HepG2 (cell line): ENCODE results near the gene ZNF217. TPM values are rescaled to one million over a fixed set of nuclear protein-coding genes. Genes with fewer than 3 reads are reported as not detected.

Experiments
- HCFC1 ChIP-seq: fragments of 150-350 bp; IDR thresholded peaks from 2 replicates; pipeline ENCODE4 v1.6.1; 2014; ENCODE audit warnings: low read depth, low read length
- IKZF5 ChIP-seq: IDR thresholded peaks from 2 replicates; pipeline ENCODE4 v1.6.1; 2018; ENCODE audit warnings: missing genetic modification reagents, mild to moderate bottlenecking, missing compliant biosample characterization
- KLF15 ChIP-seq: sonication (generic); formaldehyde crosslinking; IDR thresholded peaks from 2 replicates; pipeline ENCODE4 v1.8.1; 2023; ENCODE audit warnings: borderline replicate concordance, mild to moderate bottlenecking, inconsistent platforms, missing genetic modification reagents, mixed read lengths
- MTF2 ChIP-seq: sonication (generic); formaldehyde crosslinking; IDR thresholded peaks from 2 replicates; pipeline ENCODE4 v1.5.0; 2020; ENCODE audit warnings: missing genetic modification reagents, borderline replicate concordance
- PRMT3 ChIP-seq: sonication (generic); formaldehyde crosslinking; IDR thresholded peaks from 2 replicates; pipeline ENCODE4 v1.8.1; 2022; ENCODE audit warnings: low read depth, mild to moderate bottlenecking, moderate library complexity, missing genetic modification reagents, borderline replicate concordance
- RBM39 ChIP-seq: fragments of 200-400 bp; formaldehyde crosslinking; IDR thresholded peaks from one replicate; pipeline ENCODE4 v1.6.1; 2018; ENCODE audit warnings: antibody characterized with exemption, mild to moderate bottlenecking, low read depth, low read length; ENCODE audit not compliant: poor library complexity, severe bottlenecking
- SAP130 ChIP-seq: IDR thresholded peaks from 2 replicates; pipeline ENCODE4 v1.6.1; 2016; ENCODE audit warnings: low read depth
- SKIL ChIP-seq: sonication (generic); formaldehyde crosslinking; IDR thresholded peaks from 2 replicates; pipeline ENCODE4 v1.8.0; 2022; ENCODE audit warnings: missing genetic modification reagents, mild to moderate bottlenecking, moderate library complexity, borderline replicate concordance
- ZNF567 ChIP-seq: sonication (generic); formaldehyde crosslinking; IDR thresholded peaks from 2 replicates; pipeline ENCODE4 v1.8.1; 2023; ENCODE audit warnings: mild to moderate bottlenecking, missing genetic modification reagents, borderline replicate concordance
- ZNF615 ChIP-seq: sonication (generic); formaldehyde crosslinking; IDR thresholded peaks from 2 replicates; pipeline ENCODE4 v1.5.0; 2020; ENCODE audit warnings: mild to moderate bottlenecking, missing genetic modification reagents, borderline replicate concordance
- ZNF766 ChIP-seq: sonication (generic); formaldehyde crosslinking; IDR thresholded peaks from 2 replicates; pipeline ENCODE4 v1.5.0; 2020; ENCODE audit warnings: missing genetic modification reagents, borderline replicate concordance
- ZUFSP ChIP-seq: sonication (generic); formaldehyde crosslinking; IDR thresholded peaks from 2 replicates; pipeline ENCODE4 v1.9.0; 2021; ENCODE audit warnings: missing genetic modification reagents, mild to moderate bottlenecking, borderline replicate concordance
- polyA plus RNA-seq, 8 experiments: library from polyadenylated mRNA; depleted of rRNA in 3 of 8; stranded (reverse) in 7 of 8; unstranded in 1 of 8; fragments of >200 nt; fragmentation: Illumina TruSeq in 4 of 8; extraction: Trizol in 4 of 8; gene quantifications; 2 replicates each; pipeline versions ENCODE4 v1.2.1 to v1.2.3, GENCODE V29; 2011 to 2016; ENCODE audit warnings: low read depth in 4 of 8, missing spikeins in 1 of 8, mixed read lengths in 1 of 8; ENCODE audit not compliant: insufficient read depth in 1 of 8
- total RNA-seq, 5 experiments: library from RNA; depleted of rRNA; stranded (reverse); fragments of >200 nt; fragmentation: Illumina TruSeq; extraction: Trizol; gene quantifications; 2 replicates each; pipeline ENCODE4 v1.2.3, GENCODE V29; 2016; ENCODE audit warnings: low read depth in 1 of 5
- TF ChIP-seq, protein P1 (sequence below): sonication (generic); formaldehyde crosslinking; IDR thresholded peaks from 2 replicates; pipeline ENCODE4 v1.5.0; 2020; ENCODE audit warnings: mild to moderate bottlenecking, missing genetic modification reagents
- TF ChIP-seq, protein P2 (sequence below): sonication (generic); formaldehyde crosslinking; IDR thresholded peaks from 2 replicates; pipeline ENCODE4 v1.4.0; 2020; ENCODE audit warnings: missing genetic modification reagents
- TF ChIP-seq, protein P3 (sequence below): sonication (generic); formaldehyde crosslinking; IDR thresholded peaks from 2 replicates; pipeline ENCODE4 v1.5.1; 2020; ENCODE audit warnings: mild to moderate bottlenecking, moderate library complexity, missing genetic modification reagents

Gene ZNF217
- total and polyA plus RNA-seq, 2 of the 13 experiments (the other 11 are each of a cell fraction or from before 2014, with no cell fraction given) = 22.3 to 29.8 TPM

DNA sequence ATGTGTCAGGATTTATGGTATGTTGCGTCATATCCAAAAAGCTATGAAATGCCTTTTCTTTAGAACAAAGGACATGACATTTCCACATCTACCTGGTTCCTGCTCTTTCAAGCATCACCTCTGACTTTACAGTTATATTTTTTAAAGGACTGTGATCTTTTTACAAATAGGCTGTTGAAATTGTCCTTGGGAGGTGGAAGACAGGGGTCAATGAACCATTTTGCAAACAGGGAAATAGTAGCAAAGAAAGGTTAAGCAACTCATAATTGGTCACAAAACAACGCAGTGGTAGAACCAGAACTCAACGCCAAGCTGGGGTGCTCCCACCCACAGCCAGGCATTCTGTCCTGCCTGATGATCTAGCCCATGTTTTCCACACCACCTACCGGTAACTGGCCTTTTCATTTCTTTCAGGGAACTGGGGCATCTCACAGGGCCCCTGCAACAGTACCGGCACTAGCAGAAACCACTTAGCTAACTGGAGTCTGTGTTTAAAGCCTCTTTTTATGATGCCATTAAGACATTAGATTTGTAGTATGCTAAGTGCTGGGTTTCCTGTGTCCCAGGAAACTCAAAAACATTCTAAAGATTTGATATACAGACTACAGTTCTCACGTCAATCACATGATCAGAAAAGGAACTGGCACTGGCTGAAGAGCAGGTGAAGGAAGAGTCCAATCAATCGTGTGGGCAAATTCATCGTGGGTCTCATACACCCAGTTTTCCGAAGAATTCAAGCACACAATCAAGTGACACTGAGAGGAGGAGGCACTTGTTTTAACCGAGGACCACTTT, 13.9 kb downstream of the ZNF217 start (continued):
- TF ChIP-seq, protein P1, sequence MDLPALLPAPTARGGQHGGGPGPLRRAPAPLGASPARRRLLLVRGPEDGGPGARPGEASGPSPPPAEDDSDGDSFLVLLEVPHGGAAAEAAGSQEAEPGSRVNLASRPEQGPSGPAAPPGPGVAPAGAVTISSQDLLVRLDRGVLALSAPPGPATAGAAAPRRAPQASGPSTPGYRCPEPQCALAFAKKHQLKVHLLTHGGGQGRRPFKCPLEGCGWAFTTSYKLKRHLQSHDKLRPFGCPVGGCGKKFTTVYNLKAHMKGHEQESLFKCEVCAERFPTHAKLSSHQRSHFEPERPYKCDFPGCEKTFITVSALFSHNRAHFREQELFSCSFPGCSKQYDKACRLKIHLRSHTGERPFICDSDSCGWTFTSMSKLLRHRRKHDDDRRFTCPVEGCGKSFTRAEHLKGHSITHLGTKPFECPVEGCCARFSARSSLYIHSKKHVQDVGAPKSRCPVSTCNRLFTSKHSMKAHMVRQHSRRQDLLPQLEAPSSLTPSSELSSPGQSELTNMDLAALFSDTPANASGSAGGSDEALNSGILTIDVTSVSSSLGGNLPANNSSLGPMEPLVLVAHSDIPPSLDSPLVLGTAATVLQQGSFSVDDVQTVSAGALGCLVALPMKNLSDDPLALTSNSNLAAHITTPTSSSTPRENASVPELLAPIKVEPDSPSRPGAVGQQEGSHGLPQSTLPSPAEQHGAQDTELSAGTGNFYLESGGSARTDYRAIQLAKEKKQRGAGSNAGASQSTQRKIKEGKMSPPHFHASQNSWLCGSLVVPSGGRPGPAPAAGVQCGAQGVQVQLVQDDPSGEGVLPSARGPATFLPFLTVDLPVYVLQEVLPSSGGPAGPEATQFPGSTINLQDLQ (CRISPR knock-in tag) = no peak
- TF ChIP-seq, protein P2, sequence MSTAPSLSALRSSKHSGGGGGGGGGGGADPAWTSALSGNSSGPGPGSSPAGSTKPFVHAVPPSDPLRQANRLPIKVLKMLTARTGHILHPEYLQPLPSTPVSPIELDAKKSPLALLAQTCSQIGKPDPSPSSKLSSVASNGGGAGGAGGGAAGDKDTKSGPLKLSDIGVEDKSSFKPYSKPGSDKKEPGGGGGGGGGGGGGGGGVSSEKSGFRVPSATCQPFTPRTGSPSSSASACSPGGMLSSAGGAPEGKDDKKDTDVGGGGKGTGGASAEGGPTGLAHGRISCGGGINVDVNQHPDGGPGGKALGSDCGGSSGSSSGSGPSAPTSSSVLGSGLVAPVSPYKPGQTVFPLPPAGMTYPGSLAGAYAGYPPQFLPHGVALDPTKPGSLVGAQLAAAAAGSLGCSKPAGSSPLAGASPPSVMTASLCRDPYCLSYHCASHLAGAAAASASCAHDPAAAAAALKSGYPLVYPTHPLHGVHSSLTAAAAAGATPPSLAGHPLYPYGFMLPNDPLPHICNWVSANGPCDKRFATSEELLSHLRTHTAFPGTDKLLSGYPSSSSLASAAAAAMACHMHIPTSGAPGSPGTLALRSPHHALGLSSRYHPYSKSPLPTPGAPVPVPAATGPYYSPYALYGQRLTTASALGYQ (CRISPR knock-in tag) = peak; percentile 98
- no peak for TF ChIP-seq MTF2 (CRISPR knock-in tag)
- TF ChIP-seq ZNF766 = peak; percentile 64; the same call in 1 of the 2 replicates
- TF ChIP-seq ZNF615 (CRISPR knock-in tag) = no peak
- TF ChIP-seq ZNF567 = 0 out of 2 replicates have a peak, but pooled peaks have one; percentile 28
- no peak for TF ChIP-seq KLF15
- no peak for TF ChIP-seq ZUFSP (CRISPR knock-in tag)
- TF ChIP-seq RBM39 = no peak
- TF ChIP-seq HCFC1 = no peak
- peak; percentile 97 for TF ChIP-seq IKZF5
- peak; percentile 87 for TF ChIP-seq SKIL (CRISPR knock-in tag)
- TF ChIP-seq PRMT3 = no peak
- TF ChIP-seq, protein P3, sequence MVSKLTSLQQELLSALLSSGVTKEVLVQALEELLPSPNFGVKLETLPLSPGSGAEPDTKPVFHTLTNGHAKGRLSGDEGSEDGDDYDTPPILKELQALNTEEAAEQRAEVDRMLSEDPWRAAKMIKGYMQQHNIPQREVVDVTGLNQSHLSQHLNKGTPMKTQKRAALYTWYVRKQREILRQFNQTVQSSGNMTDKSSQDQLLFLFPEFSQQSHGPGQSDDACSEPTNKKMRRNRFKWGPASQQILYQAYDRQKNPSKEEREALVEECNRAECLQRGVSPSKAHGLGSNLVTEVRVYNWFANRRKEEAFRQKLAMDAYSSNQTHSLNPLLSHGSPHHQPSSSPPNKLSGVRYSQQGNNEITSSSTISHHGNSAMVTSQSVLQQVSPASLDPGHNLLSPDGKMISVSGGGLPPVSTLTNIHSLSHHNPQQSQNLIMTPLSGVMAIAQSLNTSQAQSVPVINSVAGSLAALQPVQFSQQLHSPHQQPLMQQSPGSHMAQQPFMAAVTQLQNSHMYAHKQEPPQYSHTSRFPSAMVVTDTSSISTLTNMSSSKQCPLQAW (CRISPR knock-in tag) = peak; percentile 88
- TF ChIP-seq SAP130 (CRISPR knock-in tag) = peak; percentile 96
